GM12878 (cell line): ENCODE data around the gene IL22RA2. TPM values are rescaled to one million over a fixed set of nuclear protein-coding genes. Genes with fewer than 3 reads are reported as not detected.

Source experiments
- ATAC-seq: fragments of 200-7000 bp; cut with Tn5 transposase; 3 replicates; pipeline ENCODE4 v1.9.1; 2020; ENCODE audit warnings: mild to moderate bottlenecking, moderate library complexity
- BruUV-seq: library from RNA; stranded (reverse); fragments of 400-500 nt; replicated peaks from 2 replicates; lab custom pipeline; 2021; lab: Mats Ljungman, UMichigan
- CTCF ChIA-PET: fragments of 300-600 bp; sonication (Branson Sonifier 250); formaldehyde crosslinking; extraction: SDS; loops from one replicate; lab custom pipeline; 2021; ENCODE audit warnings: inconsistent platforms; lab: Yijun Ruan, JAX
- POLR2A ChIA-PET: fragments of 350-600 bp; formaldehyde crosslinking; extraction: SDS; loops from one replicate; lab custom pipeline; 2021; ENCODE audit warnings: inconsistent platforms; lab: Charles Lee
- RAD21 ChIA-PET: fragments of 300-600 bp; sonication (Branson Sonifier 250); formaldehyde crosslinking; loops from one replicate; lab custom pipeline; 2023; ENCODE audit warnings: antibody characterized with exemption; ENCODE audit not compliant: unreplicated experiment; lab: Charles Lee
- SMC1A ChIA-PET: fragments of 300-600 bp; sonication (Branson Sonifier 250); formaldehyde crosslinking; loops from one replicate; lab custom pipeline; 2023; ENCODE audit not compliant: unreplicated experiment, uncharacterized antibody; lab: Charles Lee
- DNase-seq: peaks from one replicate; pipeline ENCODE4 v3.0.0-alpha.2; 2011; ENCODE audit warnings: low read depth, low spot score
- FAIRE-seq: peaks from 3 replicates; lab custom pipeline; 2011; peaks lifted over from hg19 to GRCh38; lab: Jason Lieb, UNC
- H2AFZ ChIP-seq: 2 replicates; pipeline ENCODE4 v1.6.0; 2011; ENCODE audit warnings: low read depth, low read length, control low read depth; ENCODE audit not compliant: control insufficient read depth
- H3K27ac ChIP-seq: 2 replicates; pipeline ENCODE4 v1.5.1; 2011; ENCODE audit warnings: control low read depth; ENCODE audit not compliant: control insufficient read depth, insufficient read depth
- H3K27me3 ChIP-seq, 2 experiments: replicated peaks in 1 of 2; 2 replicates each; pipeline versions ENCODE4 v1.6.0 to v1.6.1; 2011; ENCODE audit warnings: low read length in 1 of 2; ENCODE audit not compliant: control insufficient read depth in 2 of 2, insufficient read depth in 2 of 2
- H3K36me3 ChIP-seq, 2 experiments: 2 replicates each; pipeline ENCODE4 v1.5.1; 2011; ENCODE audit warnings: low read length in 1 of 2; ENCODE audit not compliant: control insufficient read depth in 2 of 2, insufficient read depth in 2 of 2
- H3K4me1 ChIP-seq: 2 replicates; pipeline ENCODE4 v1.6.1; 2011; ENCODE audit warnings: mild to moderate bottlenecking, low read length, moderate library complexity, mixed read lengths; ENCODE audit not compliant: control insufficient read depth, insufficient read depth
- H3K4me2 ChIP-seq: 2 replicates; pipeline ENCODE4 v1.6.0; 2011; ENCODE audit warnings: control low read depth; ENCODE audit not compliant: control insufficient read depth, insufficient read depth
- H3K4me3 ChIP-seq: fragments of 200-600 bp; sonication (generic); 2 replicates; pipeline ENCODE4 v1.5.1; 2016
- H3K79me2 ChIP-seq: 2 replicates; pipeline ENCODE4 v1.6.0; 2011; ENCODE audit warnings: low read length; ENCODE audit not compliant: control insufficient read depth, insufficient read depth
- H3K9ac ChIP-seq: 2 replicates; pipeline ENCODE4 v1.8.0; 2011; ENCODE audit warnings: low read length, control low read depth, mixed read lengths; ENCODE audit not compliant: control insufficient read depth, insufficient read depth
- H3K9me3 ChIP-seq: replicated peaks from 3 replicates; pipeline ENCODE4 v1.5.1; 2011; ENCODE audit warnings: mild to moderate bottlenecking, low read length; ENCODE audit not compliant: control insufficient read depth, insufficient read depth
- H4K20me1 ChIP-seq: 2 replicates; pipeline ENCODE4 v1.6.0; 2011; ENCODE audit not compliant: control insufficient read depth, insufficient read depth
- ASH2L ChIP-seq: fragments of 300-600, 200-600 bp; sonication (generic); IDR thresholded peaks from 2 replicates; pipeline ENCODE4 v1.6.1; 2017; ENCODE audit warnings: low read depth, mild to moderate bottlenecking, borderline replicate concordance
- CEBPZ ChIP-seq: fragments of 150-350 bp; IDR thresholded peaks from 2 replicates; pipeline ENCODE4 v1.6.1; 2016; ENCODE audit warnings: low read depth, low read length
- FOS ChIP-seq: IDR thresholded peaks from 3 replicates; pipeline ENCODE4 v1.6.1; 2011; ENCODE audit warnings: borderline replicate concordance; ENCODE audit not compliant: insufficient read length; ENCODE audit errors: extremely low read depth
- HSF1 ChIP-seq: fragments of 150-350 bp; IDR thresholded peaks from 2 replicates; pipeline ENCODE4 v1.6.1; 2014; ENCODE audit warnings: mild to moderate bottlenecking, low read depth, low read length
- KLF5 ChIP-seq: fragments of 450-650 bp; IDR thresholded peaks from 2 replicates; pipeline ENCODE4 v1.6.1; 2014; ENCODE audit warnings: mild to moderate bottlenecking; ENCODE audit not compliant: partially characterized antibody
- RFX5 ChIP-seq: IDR thresholded peaks from 2 replicates; pipeline ENCODE4 v1.6.1; 2011; ENCODE audit warnings: low read depth, low read length, improper control_type of control experiment
- SPI1 ChIP-seq: IDR thresholded peaks from 2 replicates; pipeline ENCODE4 v1.6.1; 2011; ENCODE audit warnings: low read depth, mild to moderate bottlenecking, low read length, moderate library complexity, borderline replicate concordance; ENCODE audit not compliant: insufficient read depth
- YBX1 ChIP-seq: fragments of 450-650 bp; IDR thresholded peaks from 2 replicates; pipeline ENCODE4 v1.6.1; 2016; ENCODE audit warnings: antibody characterized with exemption
- ZBTB11 ChIP-seq: fragments of 450-650 bp; formaldehyde crosslinking; IDR thresholded peaks from 2 replicates; pipeline ENCODE4 v1.5.0; 2022; ENCODE audit warnings: mild to moderate bottlenecking, missing genetic modification characterization
- ZNF274 ChIP-seq: IDR thresholded peaks from one replicate; pipeline ENCODE4 v1.8.0; 2011; ENCODE audit not compliant: insufficient read length, insufficient read depth
- WGBS: methylation state at CpG from one replicate; pipeline ENCODE4 v1.1.6; 2016; ENCODE audit warnings: low lambda C conversion rate; ENCODE audit not compliant: insufficient replicate concordance, insufficient coverage; ENCODE audit errors: missing lambda C conversion rate; 5-methylcytosine and 5-hydroxymethylcytosine counted together
- in situ Hi-C: fragments of 300-500 bp; cut with MboI; formaldehyde crosslinking; loops from 9 replicates; pipeline ENCODE4 v1.14.3; 2018; ENCODE audit warnings: mixed read lengths
- intact Hi-C: fragments of 100-400 bp; cut with micrococcal nuclease; formaldehyde crosslinking; loops from one replicate; pipeline ENCODE4 v1.14.2; 2022; ENCODE audit not compliant: unreplicated experiment
- polyA plus RNA-seq, 11 experiments: library from polyadenylated mRNA; depleted of rRNA in 4 of 11; unstranded in 6 of 11; stranded (reverse) in 5 of 11; fragments of >200 nt; fragmentation: Nextera tagmentation in 4 of 11; fragmentation: Illumina TruSeq in 1 of 11; extraction: Ambion mirVana in 4 of 11; extraction: Trizol in 1 of 11; gene quantifications; 1 replicate in 1 of 11; 2 replicates in 10 of 11; pipeline versions ENCODE4 v1.2.1 to v1.2.3, GENCODE V29; 2011 to 2016; ENCODE audit warnings: inconsistent platforms in 2 of 11, missing spikeins in 2 of 11, low read depth in 1 of 11
- total RNA-seq, 4 experiments: library from RNA; depleted of rRNA in 3 of 4; stranded (reverse); fragments of >200 nt in 3 of 4; fragmentation: Illumina TruSeq in 1 of 4; extraction: Trizol in 1 of 4; gene quantifications; 2 replicates each; pipeline versions ENCODE4 v1.2.1 to v1.2.3, GENCODE V29; 2013 to 2021

The IL22RA2 gene
- total and polyA plus RNA-seq, 10 of the 15 experiments (the other 5 are each of a cell fraction or from before 2014, with no cell fraction given) = 0.05 to 0.22 (median 0.09) TPM; not detected in 3

- TF ChIP-seq ASH2L = no peak
- TF ChIP-seq KLF5 = no peak
- no peak for TF ChIP-seq HSF1
- TF ChIP-seq YBX1 = no peak
- TF ChIP-seq SPI1 = no peak
Measured at GRCh38 chr6:137190583-137191094, 17.2 kb upstream of the IL22RA2 start (continued).

- SMC1A ChIA-PET = interaction anchor here (1.0 to 2.9 kb wide), 4 partner anchors 9 to 17 kb away, joined by 3 to 8 read pairs (median 4); no protein-coding TSS in a partner anchor
- no peak overlapping the region for H3K4me3 ChIP-seq
- TF ChIP-seq FOS (no peak), ASH2L (no peak), RFX5 (no peak), ZBTB11 (CRISPR knock-in tag) (no peak), ZNF274 (no peak), CEBPZ (peak; percentile 56; the same call in 1 of the 2 replicates), KLF5 (no peak)
Measured at GRCh38 chr6:137188855-137189254, 15.4 kb upstream of the IL22RA2 start.

More at GRCh38 chr6:137188855-137189254, 15.4 kb upstream of the IL22RA2 start:
- ChIA-PET POLR2A (interaction anchor here (0.6 to 1.3 kb wide), 2 partner anchors 10 to 21 kb away, joined by 3 read pairs; no protein-coding TSS in a partner anchor), CTCF (interaction anchor here (0.6 to 1.0 kb wide), 2 partner anchors 12 to 22 kb away, joined by 3 read pairs; no protein-coding TSS in a partner anchor), RAD21 (no interaction called here)
- FAIRE-seq (no peak), DNase-seq (no peak), ATAC-seq (no peak)
- Histone ChIP-seq H3K4me2 (no peak overlapping the region), H3K9ac (no peak overlapping the region), H2AFZ (no peak overlapping the region), H3K27ac (no peak overlapping the region), H3K4me1 (no peaks in the 10 kb centered on the region), H3K9me3 (peaks cover 14% of the 10 kb centered on the region), H3K27me3 (no peaks in the 10 kb centered on the region), H4K20me1 (no peaks in the 10 kb centered on the region), H3K79me2 (no peaks in the 10 kb centered on the region), H3K36me3 (no peaks in the 10 kb centered on the region)
- in situ Hi-C loops = no loop called here
- intact Hi-C loops = no loop called here
- BruUV-seq = no TSS peak
- 89% methylated on average over 5 of the region's 5 CpGs for WGBS
